ENCODE results near the gene SLC6A18. TPM values are rescaled to one million over a fixed set of nuclear protein-coding genes. Genes with fewer than 3 reads are reported as not detected.

Gene SLC6A18
- total and polyA plus RNA-seq, 9 of the 15 experiments (the other 6 are each of a cell fraction or from before 2014, with no cell fraction given): not detected

- no peak for FAIRE-seq
- TF ChIP-seq SFPQ (IDR thresholded peaks at IDR 0.05; ENCODE audit: low read depth, low read length): no peak
- TF ChIP-seq ZNF512 (tag; IDR thresholded peaks at IDR 0.05): peak; percentile 35; the same call in 1 of the 2 replicates
- TF ChIP-seq CUX1 (CRISPR knock-in tag; IDR thresholded peaks at IDR 0.05): no peak
- TF ChIP-seq FOXK1 (CRISPR knock-in tag; IDR thresholded peaks at IDR 0.05; ENCODE audit: borderline replicate concordance): no peak
- no peak for TF ChIP-seq BCL6 (CRISPR knock-in tag; IDR thresholded peaks at IDR 0.05)
- TF ChIP-seq ZHX1 (conservative IDR thresholded peaks at IDR 0.05; ENCODE audit: low read length): no peak
- TF ChIP-seq ZNF217 (CRISPR knock-in tag; IDR thresholded peaks at IDR 0.05): no peak
- no peak for TF ChIP-seq KLF1 (tag; IDR thresholded peaks at IDR 0.05)
- TF ChIP-seq ZNF699 (CRISPR knock-in tag; IDR thresholded peaks at IDR 0.05; ENCODE audit: insufficient replicate concordance): no peak
- no peak for TF ChIP-seq KAT7 (CRISPR knock-in tag; IDR thresholded peaks at IDR 0.05; ENCODE audit: borderline replicate concordance)
These were observed 15.7 kb upstream of the SLC6A18 start for GRCh38 chr5:1209489-1209852.

More at GRCh38 chr5:1209489-1209852, 15.7 kb upstream of the SLC6A18 start:
- Histone ChIP-seq H3K9ac (ENCODE audit: insufficient read depth in 1 of 2, low read depth in 2 of 2, low read length in 2 of 2) (no peak overlapping the region), H3K4me3 (no peak overlapping the region), H4K20me1 (replicated peaks; ENCODE audit: control insufficient read depth, insufficient read depth, low read length) (peaks cover 10% of the 10 kb centered on the region; the same call in 1 of the 2 replicates), H3K27ac (ENCODE audit: extremely low read depth, low read depth, low read length) (no peak overlapping the region), H3K79me2 (ENCODE audit: control insufficient read depth, insufficient read depth, low read length) (no peaks in the 10 kb centered on the region), H3K4me2 (ENCODE audit: insufficient read depth, low read length) (no peak overlapping the region), H3K9me3 (replicated peaks; ENCODE audit: control insufficient read depth, insufficient read depth, low read depth, low read length) (no peaks in the 10 kb centered on the region; the same call in 1 of the 2 replicates), H3K36me3 (ENCODE audit: control insufficient read depth, insufficient read depth, low read length) (no peaks in the 10 kb centered on the region), H2AFZ (ENCODE audit: low read depth, low read length) (no peak overlapping the region), H3K27me3 (ENCODE audit: control insufficient read depth in 2 of 2, insufficient read depth in 2 of 2, low read length in 2 of 2) (peaks cover 0 to 58% of the 10 kb centered on the region in 2 experiments; a peak in 4 of 5 replicates), H3K9me1 (ENCODE audit: control insufficient read depth, insufficient read depth, low read length) (no peaks in the 10 kb centered on the region), H3K4me1 (replicated peaks in 1 of 2; ENCODE audit: control insufficient read depth in 2 of 2, insufficient read depth in 2 of 2, low read length in 2 of 2) (peaks cover 5 to 63% of the 10 kb centered on the region in 2 experiments; a peak in 4 of 5 replicates)
- 0% methylated on average over 1 of the region's 2 CpGs for WGBS (ENCODE audit: insufficient coverage, low coverage, missing lambda C conversion rate)
- CTCF ChIA-PET (ENCODE audit: low intra/inter-chr PET ratio): interaction anchor here (0.6 to 0.7 kb wide), 3 partner anchors 51 to 926 kb away, joined by 3 to 6 read pairs (median 3); no protein-coding TSS in a partner anchor
- no peak for DNase-seq (ENCODE audit: extremely low read depth in 1 of 4, low spot score in 3 of 4)
- in situ Hi-C loops (cut with MboI): loop anchor here (5.0 kb wide), 1 partner anchor 37 kb away; no protein-coding TSS in a partner anchor
- intact Hi-C loops (cut with micrococcal nuclease): no loop called here
- ATAC-seq: no peak; the same call in 2 of the 3 replicates
- POLR2A ChIA-PET: no interaction called here
- no TSS peak for BruUV-seq (replicated peaks)

Measured in K562 (cell line).